ENCODE data around the gene MDM4.

Gene MDM4

GRCh38 chr1:204580862-204581261, 64.7 kb downstream of the MDM4 start:
- no peak for DNase-seq (ENCODE audit: low spot score)
- in situ Hi-C loops (cut with MboI; ENCODE audit: low sequenced_read_pairs, unreplicated experiment), result no loop called here
- TF ChIP-seq CTCF (IDR thresholded peaks at IDR 0.05; ENCODE audit: borderline replicate concordance, control extremely low read depth, extremely low read depth, insufficient read depth, missing control alignments), result no peak

- no peak for TF ChIP-seq CTCF (IDR thresholded peaks at IDR 0.05; ENCODE audit: borderline replicate concordance, control extremely low read depth, extremely low read depth, insufficient read depth, missing control alignments)
- no peak for DNase-seq (ENCODE audit: low spot score)
- in situ Hi-C loops (cut with MboI; ENCODE audit: low sequenced_read_pairs, unreplicated experiment), result no loop called here
Observed at GRCh38 chr1:204581759-204582158, 65.6 kb downstream of the MDM4 start.

GRCh38 chr1:204583909-204584632, 67.9 kb downstream of the MDM4 start:
- in situ Hi-C loops (cut with MboI; ENCODE audit: low sequenced_read_pairs, unreplicated experiment), result no loop called here
- DNase-seq (ENCODE audit: low spot score), result no peak
- TF ChIP-seq CTCF (IDR thresholded peaks at IDR 0.05; ENCODE audit: borderline replicate concordance, control extremely low read depth, extremely low read depth, insufficient read depth, missing control alignments), result no peak

GRCh38 chr1:204584699-204585372, 68.6 kb downstream of the MDM4 start:
- no peak for DNase-seq (ENCODE audit: low spot score)
- no peak for TF ChIP-seq CTCF (IDR thresholded peaks at IDR 0.05; ENCODE audit: borderline replicate concordance, control extremely low read depth, extremely low read depth, insufficient read depth, missing control alignments)
- in situ Hi-C loops (cut with MboI; ENCODE audit: low sequenced_read_pairs, unreplicated experiment), result no loop called here

- no peak for DNase-seq (ENCODE audit: low spot score)
- no peak for TF ChIP-seq CTCF (IDR thresholded peaks at IDR 0.05; ENCODE audit: borderline replicate concordance, control extremely low read depth, extremely low read depth, insufficient read depth, missing control alignments)
Observed at GRCh38 chr1:204587621-204588020, 71.4 kb downstream of the MDM4 start.

GRCh38 chr1:204588826-204589225, 72.6 kb downstream of the MDM4 start:
- TF ChIP-seq CTCF (IDR thresholded peaks at IDR 0.05; ENCODE audit: borderline replicate concordance, control extremely low read depth, extremely low read depth, insufficient read depth, missing control alignments), result no peak
- in situ Hi-C loops (cut with MboI; ENCODE audit: low sequenced_read_pairs, unreplicated experiment), result no loop called here
- no peak for DNase-seq (ENCODE audit: low spot score)

More at GRCh38 chr1:204587621-204588020, 71.4 kb downstream of the MDM4 start:
- in situ Hi-C loops (cut with MboI; ENCODE audit: low sequenced_read_pairs, unreplicated experiment), result no loop called here
